Hippocampal formation (tissue), 2 donors: ENCODE measurements around the gene B3GNT8.
A peak's percentile ranks its signal among the peaks of the same experiment; 100 is the strongest.
"Not testable (repeated sequence)": the region's sequence is repeated elsewhere in the genome, so short reads cannot be mapped to it uniquely, and the experiment has no call there.

Source experiments
- DNase-seq, 2 donors: peaks; one replicate each; lab custom pipeline; 2025; lab: John Stamatoyannopoulos, UW

Gene B3GNT8

DNA sequence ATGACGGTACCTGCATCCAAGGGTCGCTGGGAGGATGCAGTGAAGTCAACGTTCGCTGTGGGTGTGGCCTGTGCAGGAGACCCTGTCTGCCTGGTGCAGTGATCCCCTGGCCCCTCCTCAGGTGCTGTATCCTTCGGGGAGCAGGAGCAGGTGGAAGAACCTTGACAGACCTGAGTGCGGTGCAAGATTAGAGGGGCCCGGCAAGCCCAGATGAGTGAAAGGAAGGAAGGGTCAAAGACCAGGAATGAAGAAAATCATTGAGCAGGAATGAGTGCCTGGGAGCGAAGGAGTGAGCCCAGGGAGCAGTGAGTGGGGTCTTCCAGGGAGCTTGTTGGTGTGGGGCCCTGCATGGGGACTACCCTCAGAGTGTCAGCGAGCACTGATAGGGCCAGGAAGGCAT, 12.7 kb downstream of the B3GNT8 start:
- no peak for DNase-seq

GRCh38 chr19:41413947-41414346, 13.2 kb downstream of the B3GNT8 start:
- DNase-seq: no peak

DNA sequence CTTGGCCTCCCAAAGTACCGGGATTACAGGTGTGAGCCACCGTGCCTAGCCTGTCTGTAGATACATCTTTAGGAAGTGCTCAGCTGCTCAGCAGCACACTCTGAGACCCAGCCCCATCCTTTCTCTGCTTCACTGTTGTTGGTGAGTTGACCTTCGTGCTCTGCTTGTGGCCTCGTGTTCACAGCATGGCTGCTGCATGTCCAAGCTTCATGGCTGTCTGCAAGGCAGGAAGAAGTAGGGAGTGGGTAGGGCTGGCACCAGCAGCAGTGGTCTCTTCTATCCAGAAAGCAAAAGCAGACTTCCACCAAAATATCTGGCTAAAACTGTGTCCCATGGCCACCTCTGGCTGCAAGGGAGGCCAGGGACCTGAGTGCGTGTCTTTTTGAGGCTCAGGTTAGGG, 14.2 kb downstream of the B3GNT8 start:
- no peak for DNase-seq

DNA sequence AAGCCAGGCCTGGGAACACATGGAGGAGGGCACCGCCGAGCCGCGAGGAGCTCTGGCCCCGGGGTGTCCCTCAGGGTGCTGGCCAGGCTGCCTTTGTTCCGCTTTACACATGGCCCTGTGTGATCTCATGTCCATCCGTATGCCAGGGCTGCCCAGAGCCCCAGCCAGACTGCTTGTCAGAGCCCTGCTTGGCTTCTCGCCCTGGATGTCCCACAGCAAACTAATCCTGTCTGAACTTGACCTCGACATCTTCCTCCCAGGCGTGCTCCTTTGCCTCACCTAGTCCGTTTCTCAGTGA, 15.3 kb downstream of the B3GNT8 start:
- DNase-seq: peak; percentile 49 to 59

DNA sequence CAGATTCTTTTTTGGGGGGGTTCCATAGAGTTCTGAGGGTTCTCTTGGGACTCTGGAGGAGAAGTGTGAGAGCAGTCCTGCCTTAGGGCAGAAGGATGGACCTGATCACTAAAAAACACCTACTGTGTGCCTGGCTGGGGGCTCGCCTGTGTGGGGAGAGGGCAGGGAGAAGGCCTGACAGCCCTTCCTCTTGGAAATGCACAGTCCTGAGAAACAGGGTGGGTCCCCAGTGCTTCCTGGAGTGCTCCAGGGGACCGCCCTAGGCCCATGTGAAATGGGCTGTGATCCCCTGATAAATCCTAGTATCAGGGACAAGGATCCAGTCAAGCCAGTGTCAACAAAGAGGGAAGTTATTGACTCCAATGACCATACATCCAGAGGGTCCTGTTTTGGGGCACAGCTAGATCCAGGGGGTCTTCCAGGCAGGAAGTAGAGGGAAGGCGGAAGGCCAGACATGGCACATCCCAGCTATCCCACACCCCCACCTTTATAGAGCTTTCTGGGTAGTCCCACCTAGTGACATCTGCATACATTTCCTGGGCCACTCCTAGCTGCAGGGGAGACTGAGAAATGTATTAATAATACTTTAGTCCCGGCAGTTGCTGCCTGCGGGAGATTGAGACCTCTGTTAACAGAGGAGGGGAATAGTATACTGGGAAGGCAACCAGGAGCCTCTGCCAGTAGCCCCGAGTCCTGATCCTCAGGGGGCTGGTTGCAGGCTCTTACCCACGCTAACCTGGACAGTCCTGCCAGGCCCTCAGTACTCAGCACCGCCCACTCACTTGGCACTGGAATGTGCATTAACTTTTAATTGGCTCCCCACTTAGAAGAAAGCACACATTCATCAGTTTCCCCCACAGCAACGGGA, 15.8 kb downstream of the B3GNT8 start:
- no peak for DNase-seq

DNA sequence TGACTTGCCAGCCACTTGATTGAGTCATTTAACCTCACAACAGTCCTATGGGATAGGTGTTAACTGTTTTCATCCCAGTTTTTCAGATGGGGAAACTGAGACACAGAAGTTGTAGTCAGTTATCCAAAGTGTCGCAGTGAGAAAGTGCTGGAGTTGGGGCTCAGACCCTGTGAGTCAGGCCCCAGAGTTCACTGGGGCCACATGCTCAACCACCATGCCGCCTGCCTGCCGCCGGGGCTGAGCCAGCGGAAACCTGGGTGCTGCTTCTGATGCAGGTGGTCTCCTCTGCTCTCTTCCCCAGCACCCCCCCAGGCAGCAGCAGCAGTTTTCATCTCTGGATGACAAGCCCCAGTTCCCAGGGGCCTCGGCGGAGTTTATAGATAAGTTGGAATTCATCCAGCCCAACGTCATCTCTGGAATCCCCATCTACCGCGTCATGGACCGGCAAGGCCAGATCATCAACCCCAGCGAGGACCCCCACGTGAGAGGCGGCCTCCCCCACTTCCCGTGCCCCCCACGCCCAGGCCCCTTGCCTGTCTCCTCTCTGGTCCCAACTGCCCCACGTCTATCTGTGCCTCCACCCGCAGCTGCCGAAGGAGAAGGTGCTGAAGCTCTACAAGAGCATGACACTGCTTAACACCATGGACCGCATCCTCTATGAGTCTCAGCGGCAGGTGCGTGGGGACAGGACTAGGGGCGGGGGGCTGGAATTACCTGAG, 16.7 kb downstream of the B3GNT8 start:
- DNase-seq: no peak

DNA sequence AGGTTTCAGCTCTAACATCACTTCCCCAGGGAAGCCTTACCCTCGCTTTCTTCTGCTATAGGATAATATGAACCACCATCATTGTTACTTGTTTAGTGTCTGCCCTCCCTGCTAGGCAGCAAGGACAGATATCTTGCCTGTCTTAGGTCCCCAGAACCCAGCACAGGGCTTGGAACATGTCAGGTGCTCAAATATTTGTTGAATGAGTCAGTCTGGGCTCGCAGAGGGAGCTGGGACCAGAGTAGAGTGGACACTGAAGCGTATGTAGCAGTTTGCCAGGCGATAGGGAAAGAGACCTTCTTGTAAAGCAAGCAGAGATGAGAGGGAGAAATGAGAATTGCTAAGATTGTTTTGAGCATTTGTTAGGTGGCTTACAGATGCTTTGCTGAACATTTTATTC, 17.9 kb downstream of the B3GNT8 start:
- no peak for DNase-seq

GRCh38 chr19:41408846-41409245, 18.3 kb downstream of the B3GNT8 start:
- DNase-seq: not testable (repeated sequence)

- DNase-seq: no peak
Measured at GRCh38 chr19:41408256-41408655, 18.9 kb downstream of the B3GNT8 start.

DNA sequence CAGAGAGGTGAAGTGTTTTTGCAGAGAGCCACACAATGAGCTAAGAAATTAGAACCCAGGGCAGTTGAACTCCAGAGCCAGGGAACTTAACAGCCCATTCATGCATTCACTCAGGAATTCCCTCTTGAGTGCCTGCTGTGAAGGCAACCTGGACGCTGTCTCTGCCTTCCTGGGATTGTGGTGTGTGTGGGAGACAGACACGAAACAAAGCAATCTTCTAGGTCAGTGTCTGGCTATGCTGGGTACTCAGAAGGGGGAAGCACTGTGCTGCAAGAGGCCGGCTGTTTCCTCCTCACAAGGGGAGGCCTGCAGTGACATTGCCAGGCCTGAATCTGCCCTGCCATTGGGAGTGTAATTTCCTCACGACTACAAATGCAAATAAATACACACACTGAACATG, 19.9 kb downstream of the B3GNT8 start:
- no peak for DNase-seq

- no peak for DNase-seq
Measured at GRCh38 chr19:41405776-41406175, 21.4 kb downstream of the B3GNT8 start.

DNA sequence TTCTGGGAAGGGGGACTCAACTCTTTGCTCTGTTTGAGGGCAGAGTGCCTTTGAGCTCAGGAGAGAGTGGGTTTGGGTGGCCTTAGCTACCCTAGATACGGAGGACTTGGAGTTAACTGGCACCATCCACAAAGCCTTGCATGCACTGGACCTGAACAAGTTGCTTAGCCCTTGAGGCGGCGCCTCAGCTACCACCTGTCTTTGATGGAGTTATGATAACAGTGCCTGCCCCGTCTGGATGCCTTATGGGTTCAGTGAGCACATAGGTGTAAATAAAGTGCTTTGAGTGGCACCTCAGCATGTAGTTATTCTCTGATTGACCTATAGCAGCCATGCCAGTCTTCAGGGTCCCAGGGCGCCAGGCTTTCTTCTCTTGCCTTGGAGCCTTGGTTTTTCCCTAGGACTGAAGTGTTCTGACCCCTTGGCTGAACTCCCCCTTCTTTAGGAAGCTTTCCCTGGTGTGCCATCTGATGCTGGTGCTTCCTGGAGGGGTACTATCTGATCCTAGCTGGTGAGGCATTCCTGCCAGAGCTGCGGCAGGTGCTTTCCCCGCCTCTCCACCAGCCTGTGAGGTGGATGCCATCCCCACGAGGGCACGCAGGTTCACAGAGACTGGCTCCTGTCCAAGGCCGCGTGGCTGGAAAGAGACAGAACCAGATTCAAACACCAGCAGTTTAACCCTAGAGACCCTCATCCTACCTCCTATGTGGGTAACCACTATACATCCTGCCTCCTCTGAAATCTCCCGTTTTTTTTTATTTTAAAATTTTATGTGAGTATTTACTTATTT, 23.8 kb downstream of the B3GNT8 start:
- DNase-seq: no peak

GRCh38 chr19:41402010-41402409, 25.2 kb downstream of the B3GNT8 start:
- DNase-seq: no peak

GRCh38 chr19:41401483-41401882, 25.7 kb downstream of the B3GNT8 start:
- no peak for DNase-seq

DNA sequence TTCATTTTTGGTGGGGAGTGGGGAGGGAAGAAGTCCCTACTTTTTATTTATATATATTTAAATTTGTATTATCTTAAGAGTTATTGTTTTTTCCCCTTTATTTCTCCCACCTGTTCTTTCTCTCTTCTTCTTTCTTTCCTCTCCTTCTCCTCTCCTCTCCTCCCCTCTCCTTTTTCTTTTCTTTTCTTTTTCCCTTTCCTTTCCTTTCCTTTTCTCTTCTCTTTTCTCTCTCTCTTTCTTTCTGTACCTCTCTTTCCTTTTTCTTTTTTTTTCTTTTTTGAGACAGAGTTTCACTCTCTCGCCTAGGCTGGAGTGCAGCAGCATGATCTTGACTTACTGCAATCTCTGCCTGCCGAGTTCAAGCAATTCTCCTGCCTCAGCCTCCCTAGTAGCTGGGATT, 27.6 kb downstream of the B3GNT8 start:
- DNase-seq: no peak

DNA sequence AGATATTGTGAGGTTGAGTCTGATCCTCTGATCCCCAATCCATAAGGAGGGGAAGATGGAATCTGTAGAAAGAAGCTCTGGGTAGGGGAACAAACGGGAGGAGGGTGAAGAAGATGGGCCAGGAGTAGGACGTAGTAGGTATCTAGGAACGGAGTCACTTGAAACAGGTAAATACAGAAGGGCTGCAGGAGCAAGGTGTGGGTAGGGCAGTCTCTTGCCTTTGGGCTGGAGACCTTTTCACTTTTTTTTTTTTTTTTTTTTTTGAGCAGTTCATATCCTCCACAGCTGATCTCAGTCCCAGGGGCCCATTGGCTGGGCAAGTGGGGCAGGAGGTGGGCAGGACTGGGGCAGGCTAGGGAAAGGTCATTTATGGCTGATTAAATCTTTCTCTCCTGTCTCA, 28.1 kb downstream of the B3GNT8 start:
- DNase-seq: no peak

DNA sequence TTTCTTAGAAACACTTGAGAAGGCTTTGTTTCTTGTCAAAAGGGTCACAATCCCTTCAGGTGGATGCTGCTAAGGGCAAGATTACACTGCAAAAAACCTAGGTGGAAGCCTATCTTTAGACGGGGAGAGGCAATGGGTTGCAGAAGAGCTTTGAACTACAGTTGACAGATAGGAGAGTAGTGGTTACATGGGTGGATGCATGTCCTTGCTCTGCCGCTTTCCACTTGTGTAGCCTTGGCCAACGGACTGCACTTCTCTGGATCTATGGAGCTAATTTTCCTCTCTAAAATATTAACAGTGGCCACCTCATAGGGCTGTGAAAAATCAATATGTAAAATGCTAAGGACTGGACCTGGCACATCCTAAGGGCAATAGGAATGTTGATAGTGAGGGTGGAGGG, 28.6 kb downstream of the B3GNT8 start:
- no peak for DNase-seq

GRCh38 chr19:41398050-41398418, 29.1 kb downstream of the B3GNT8 start:
- no peak for DNase-seq

DNA sequence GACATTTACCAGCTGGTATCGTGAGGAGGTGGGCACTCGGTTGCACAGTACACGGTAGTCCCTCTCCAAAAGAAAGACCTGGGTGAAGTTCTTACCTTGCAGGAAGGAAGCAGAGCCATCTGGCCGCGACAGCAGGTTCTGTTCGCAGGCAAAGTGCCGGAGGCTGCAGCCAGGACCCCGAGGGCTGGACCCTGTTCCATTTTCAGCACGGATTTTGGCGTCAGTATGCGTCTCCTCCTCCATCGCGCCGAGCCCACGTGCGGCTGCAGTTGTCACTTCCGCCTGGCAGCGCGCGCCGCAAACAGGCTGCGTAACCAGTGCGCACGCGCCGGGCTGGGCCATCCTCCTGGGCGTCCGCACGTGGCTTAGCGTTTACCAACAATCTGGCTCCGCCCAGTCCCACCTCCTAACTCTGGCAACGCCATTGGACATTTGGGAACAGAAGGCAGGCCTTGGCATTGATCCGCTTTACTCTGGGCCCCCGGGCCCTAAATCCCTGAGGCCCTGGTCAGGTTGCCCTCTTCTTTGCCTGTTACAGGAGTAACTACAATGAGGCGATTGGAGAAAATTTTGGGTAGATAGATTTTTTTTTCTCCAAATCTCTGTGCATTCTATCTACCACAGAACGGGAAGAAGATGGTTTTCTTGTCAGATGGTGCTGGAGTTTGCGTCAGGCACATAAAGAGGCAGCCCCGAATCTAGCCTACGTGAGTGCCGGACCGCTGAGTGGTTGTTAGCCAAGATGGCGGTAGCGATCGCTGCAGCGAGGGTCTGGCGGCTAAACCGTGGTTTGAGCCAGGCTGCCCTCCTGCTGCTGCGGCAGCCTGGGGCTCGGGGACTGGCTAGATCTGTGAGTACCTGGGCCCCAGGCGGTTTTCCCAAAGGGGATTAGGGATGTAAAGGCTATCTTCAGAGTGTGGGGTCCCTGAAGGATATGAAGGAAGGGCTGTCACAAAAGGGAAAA, 29.8 kb downstream of the B3GNT8 start, which contains the start of the genes BCKDHA and EXOSC5:
Gene BCKDHA, plus strand, starts transcription at position 733 of the 964 bp plus-strand sequence. Its CDS starts 10 bp downstream, at position 743.
Gene EXOSC5, minus strand, starts transcription at position 274 of the 964 bp plus-strand sequence. Its CDS starts 31 bp downstream, at position 243.
- peak; percentile 98 to 99 for DNase-seq

DNA sequence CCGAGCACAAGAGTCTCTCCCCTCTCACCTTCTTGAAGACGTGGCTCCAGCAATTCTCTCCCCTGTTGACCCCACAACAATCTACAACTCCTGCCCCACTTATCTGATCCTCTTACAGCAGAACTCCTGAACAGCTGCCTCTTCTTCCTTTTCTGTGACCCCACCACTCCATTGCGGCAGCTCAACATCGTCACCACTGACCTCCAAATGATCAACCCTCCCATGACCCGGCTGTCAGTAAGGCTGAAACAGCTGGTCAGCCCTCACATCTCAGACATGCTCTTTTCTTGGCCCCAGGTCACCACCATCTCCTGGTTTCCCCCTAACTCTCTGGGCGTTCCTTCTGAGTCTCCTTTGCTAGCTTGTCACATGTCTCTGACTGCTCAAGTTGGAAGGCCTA, 31.8 kb downstream of the B3GNT8 start:
- DNase-seq: no peak

DNA sequence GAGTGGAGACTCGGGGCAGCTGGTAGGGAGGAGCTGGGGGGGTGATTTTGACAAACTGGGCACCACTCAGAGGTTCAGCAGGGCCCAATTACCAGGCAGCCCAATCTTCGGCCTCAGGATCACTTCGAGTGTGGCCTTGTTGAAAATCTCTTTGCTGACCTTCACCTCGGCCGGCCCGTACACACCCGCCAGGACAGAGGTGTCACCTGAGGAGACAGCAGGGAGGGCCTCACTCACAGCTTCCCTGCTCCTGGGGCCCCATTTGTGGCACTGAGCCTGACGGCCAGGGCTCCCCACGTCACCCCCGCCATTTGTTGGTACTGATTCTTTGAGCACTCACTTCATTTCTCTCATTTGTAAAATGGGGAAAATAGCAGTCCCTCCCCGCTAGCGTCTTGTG, 34.4 kb downstream of the B3GNT8 start:
- no peak for DNase-seq
